Endothelial cell of umbilical vein (primary cell): ENCODE data around the gene RGS9. TPM values are rescaled to one million over a fixed set of nuclear protein-coding genes. Genes with fewer than 3 reads are reported as not detected.

ENCODE experiments used
- BruUV-seq: library from RNA; stranded (reverse); fragments of 400-500 nt; replicated peaks from 2 replicates; lab custom pipeline; 2021; lab: Mats Ljungman, UMichigan
- CTCF ChIA-PET: fragments of 300-600, 350-600 bp; sonication (Branson Sonifier 250); formaldehyde crosslinking; loops from one replicate; lab custom pipeline; 2021; ENCODE audit warnings: antibody characterized with exemption, inconsistent platforms; lab: Charles Lee
- POLR2A ChIA-PET: fragments of 300-600, 350-600 bp; sonication (Branson Sonifier 250); formaldehyde crosslinking; loops from one replicate; lab custom pipeline; 2021; ENCODE audit warnings: antibody characterized with exemption, inconsistent platforms; lab: Charles Lee
- DNase-seq: peaks from one replicate; pipeline ENCODE4 v3.0.0-alpha.2; 2011; ENCODE audit warnings: low read depth, low spot score
- FAIRE-seq: peaks from 2 replicates; lab custom pipeline; 2011; peaks lifted over from hg19 to GRCh38; lab: Jason Lieb, UNC
- H2AFZ ChIP-seq: 2 replicates; pipeline ENCODE4 v1.6.0; 2012; ENCODE audit warnings: low read depth, low read length, control low read depth, inconsistent platforms
- H3K27ac ChIP-seq: 2 replicates; pipeline ENCODE4 v1.5.1; 2011; ENCODE audit warnings: low read depth, mild to moderate bottlenecking, control low read depth, low read length, moderate library complexity; ENCODE audit not compliant: insufficient read depth
- H3K27me3 ChIP-seq, 2 experiments: 2 replicates each; pipeline versions ENCODE4 v1.6.0 to v1.6.1; 2011; ENCODE audit warnings: low read length in 2 of 2, mixed read lengths in 1 of 2; ENCODE audit not compliant: control insufficient read depth in 2 of 2, insufficient read depth in 2 of 2
- H3K36me3 ChIP-seq, 2 experiments: 2 replicates in 1 of 2; 3 replicates in 1 of 2; pipeline ENCODE4 v1.5.1; 2011; ENCODE audit warnings: low read length in 2 of 2, mild to moderate bottlenecking in 1 of 2, moderate library complexity in 1 of 2; ENCODE audit not compliant: control insufficient read depth in 2 of 2, insufficient read depth in 2 of 2; ENCODE audit errors: extremely low read depth in 1 of 2
- H3K4me1 ChIP-seq: 3 replicates; pipeline ENCODE4 v1.5.1; 2011; ENCODE audit warnings: mild to moderate bottlenecking, low read length; ENCODE audit not compliant: control insufficient read depth, insufficient read depth; ENCODE audit errors: extremely low read depth
- H3K4me2 ChIP-seq: 2 replicates; pipeline ENCODE4 v1.6.1; 2011; ENCODE audit warnings: low read length, control low read depth, mixed read lengths; ENCODE audit not compliant: insufficient read depth
- H3K4me3 ChIP-seq, 3 experiments: fragments of 200-600 bp in 1 of 3; sonication (generic), shearing (Covaris generic) in 1 of 3; replicated peaks in 1 of 3; 2 replicates each; pipeline ENCODE4 v1.5.1; 2011 to 2016; ENCODE audit warnings: control low read depth in 3 of 3, low read length in 3 of 3, mild to moderate bottlenecking in 2 of 3, inconsistent platforms in 1 of 3, low read depth in 1 of 3, moderate library complexity in 1 of 3; ENCODE audit not compliant: insufficient read depth in 1 of 3
- H3K79me2 ChIP-seq: 2 replicates; pipeline ENCODE4 v1.6.0; 2012; ENCODE audit warnings: low read length, inconsistent platforms; ENCODE audit not compliant: control insufficient read depth, insufficient read depth
- H3K9ac ChIP-seq: replicated peaks from 2 replicates; pipeline ENCODE3; 2011; ENCODE audit warnings: low read length, control low read depth; ENCODE audit not compliant: insufficient read depth; ENCODE audit errors: extremely low read depth
- H3K9me1 ChIP-seq: replicated peaks from 3 replicates; pipeline ENCODE4 v1.6.0; 2011; ENCODE audit warnings: mild to moderate bottlenecking, low read length; ENCODE audit not compliant: control insufficient read depth, insufficient read depth; ENCODE audit errors: extremely low read depth
- H3K9me3 ChIP-seq: replicated peaks from 2 replicates; pipeline ENCODE4 v1.5.1; 2012; ENCODE audit warnings: low read length, inconsistent platforms; ENCODE audit not compliant: control insufficient read depth, insufficient read depth
- H4K20me1 ChIP-seq: replicated peaks from 2 replicates; pipeline ENCODE3; 2011; ENCODE audit warnings: mild to moderate bottlenecking, low read length; ENCODE audit not compliant: control insufficient read depth, insufficient read depth; ENCODE audit errors: extremely low read depth
- CTCF ChIP-seq, 2 donors: IDR thresholded peaks; 1 replicate in 1 of 2; 2 replicates in 1 of 2; pipeline ENCODE4 v1.5.1; 2011; ENCODE audit warnings: low read length in 2 of 2, mild to moderate bottlenecking in 2 of 2, moderate library complexity in 2 of 2, control low read depth in 1 of 2, inconsistent platforms in 1 of 2, low read depth in 1 of 2; ENCODE audit not compliant: insufficient read depth in 1 of 2; ENCODE audit errors: extremely low read depth in 1 of 2
- EZH2 ChIP-seq: IDR thresholded peaks from 2 replicates; pipeline ENCODE4 v1.6.1; 2012; ENCODE audit warnings: borderline replicate concordance, low read depth, mild to moderate bottlenecking, moderate library complexity, low read length, inconsistent platforms; ENCODE audit not compliant: severe bottlenecking
- FOS ChIP-seq: IDR thresholded peaks from 2 replicates; pipeline ENCODE4 v1.6.1; 2011; ENCODE audit warnings: mild to moderate bottlenecking, low read length, moderate library complexity, borderline replicate concordance; ENCODE audit not compliant: insufficient read depth
- GATA2 ChIP-seq: IDR thresholded peaks from 2 replicates; pipeline ENCODE4 v1.7.0; 2011; ENCODE audit warnings: low read depth, mild to moderate bottlenecking, moderate library complexity, mixed read lengths, low read length; ENCODE audit not compliant: insufficient read length, insufficient read depth
- JUN ChIP-seq: IDR thresholded peaks from 2 replicates; pipeline ENCODE4 v1.6.1; 2011; ENCODE audit warnings: borderline replicate concordance, low read depth; ENCODE audit not compliant: insufficient read length, insufficient read depth
- MAX ChIP-seq: IDR thresholded peaks from 2 replicates; pipeline ENCODE4 v1.6.1; 2011; ENCODE audit not compliant: insufficient read depth, insufficient read length
- MYC ChIP-seq: IDR thresholded peaks from one replicate; pipeline ENCODE4 v1.6.1; 2011; ENCODE audit warnings: mild to moderate bottlenecking, low read depth, low read length
- POLR2A ChIP-seq: IDR thresholded peaks from 2 replicates; pipeline ENCODE4 v1.6.1; 2012; ENCODE audit warnings: low read depth, mild to moderate bottlenecking, control low read depth, low read length
- POLR2AphosphoS5 ChIP-seq: IDR thresholded peaks from 2 replicates; pipeline ENCODE4 v1.6.1; 2012; ENCODE audit warnings: low read depth, mild to moderate bottlenecking, control low read depth, low read length, moderate library complexity; ENCODE audit not compliant: insufficient read depth
- dilution Hi-C: fragments of 300-500 bp; cut with MboI; formaldehyde crosslinking; loops from one replicate; pipeline ENCODE4 v1.15.0; 2019; ENCODE audit warnings: low sequenced_read_pairs; ENCODE audit not compliant: extremely low pct_ligation_motif_present
- intact Hi-C: fragments of 100-400 bp; cut with micrococcal nuclease; formaldehyde crosslinking; loops from one replicate; pipeline ENCODE4 v1.10.0; 2022
- polyA plus RNA-seq, 4 experiments: library from polyadenylated mRNA; depleted of rRNA in 3 of 4; stranded (reverse) in 3 of 4; unstranded in 1 of 4; fragments of >200 nt; gene quantifications; 2 replicates each; pipeline versions ENCODE4 v1.2.1 to v1.2.3, GENCODE V29; 2011 to 2012; ENCODE audit warnings: missing spikeins in 1 of 4
- total RNA-seq: library from RNA; stranded (reverse); gene quantifications from 2 replicates; pipeline ENCODE4 v1.2.3, GENCODE V29; 2021

The RGS9 gene
- total and polyA plus RNA-seq, 2 donors (not counting 3 experiments of a cell fraction or from before 2014, with no cell fraction given) = 0.61 to 1.4 TPM

- TF ChIP-seq CTCF (IDR thresholded peaks at IDR 0.05; ENCODE audit: extremely low read depth in 1 of 2, insufficient read depth in 1 of 2, low read depth in 1 of 2, low read length in 2 of 2) = no peak
- TF ChIP-seq FOS = no peak
- no peak for TF ChIP-seq POLR2AphosphoS5
- no peak for TF ChIP-seq GATA2
- TF ChIP-seq POLR2A = no peak
- TF ChIP-seq JUN = no peak
- TF ChIP-seq MYC = no peak
- TF ChIP-seq EZH2 = no peak
- no peak for TF ChIP-seq MAX
- H3K9ac ChIP-seq = no peak overlapping the region
- CTCF ChIA-PET = interaction anchor here (0.7 to 2.0 kb wide), 2 partner anchors 9 to 1430 kb away, joined by 3 to 9 read pairs; partner anchors contain the start of gene RGS9
- POLR2A ChIA-PET = no interaction called here
- no peak overlapping the region for H3K4me3 ChIP-seq
- no peaks in the 10 kb centered on the region for H4K20me1 ChIP-seq
- no peaks in the 10 kb centered on the region for H3K4me1 ChIP-seq
- dilution Hi-C loops = no loop called here
- BruUV-seq = no TSS peak
- intact Hi-C loops = no loop called here
- H3K27ac ChIP-seq = no peak overlapping the region
- H3K4me2 ChIP-seq = no peak overlapping the region
- DNase-seq (no peak), FAIRE-seq (no peak)
- no peaks in the 10 kb centered on the region for H3K9me1 ChIP-seq
- peaks cover 2 to 9% of the 10 kb centered on the region in 2 experiments for H3K27me3 ChIP-seq
- no peaks in the 10 kb centered on the region for H3K36me3 ChIP-seq
- H3K9me3 ChIP-seq = no peaks in the 10 kb centered on the region
- no peak overlapping the region for H2AFZ ChIP-seq
- no peaks in the 10 kb centered on the region for H3K79me2 ChIP-seq
These were observed 8.6 kb downstream of the RGS9 start for GRCh38 chr17:65145743-65146142.
